ENCODE measurements around the gene IFNL4. TPM values are rescaled to one million over a fixed set of nuclear protein-coding genes. Genes with fewer than 3 reads are reported as not detected.

IFNL4 gene
- total and polyA plus RNA-seq, 2 of the 4 experiments (the other 2 are of a cell fraction), result not detected

- DNase-seq (no peak), ATAC-seq (ENCODE audit: low read depth) (no peak)
- no peak overlapping the region for H4K5ac ChIP-seq (ENCODE audit: low read depth, low read length)
- H3K79me1 ChIP-seq (ENCODE audit: low read depth in 1 of 2, low read length in 2 of 2), result no peaks in the 10 kb centered on the region
- no peak overlapping the region for H4K91ac ChIP-seq (ENCODE audit: insufficient read depth, low read depth, low read length)
- no peak overlapping the region for H4K8ac ChIP-seq (ENCODE audit: low read depth in 2 of 2, low read length in 2 of 2)
- intact Hi-C loops (cut with micrococcal nuclease) (loop anchor here (5.0 kb wide), 1 partner anchor 129 kb away; no protein-coding TSS in a partner anchor), dilution Hi-C loops (cut with HindIII; ENCODE audit: low sequenced_read_pairs, unreplicated experiment) (no loop called here), in situ Hi-C loops (cut with MboI; ENCODE audit: low sequenced_read_pairs) (no loop called here)
- no peak overlapping the region for H3K4ac ChIP-seq (ENCODE audit: low read depth, low read length)
- H2AFZ ChIP-seq (replicated peaks; ENCODE audit: low read length, poor library complexity), result no peak overlapping the region
- no peak overlapping the region for H2BK15ac ChIP-seq (ENCODE audit: low read depth, low read length)
- no peaks in the 10 kb centered on the region for H3K9me3 ChIP-seq (ENCODE audit: control insufficient read depth, insufficient read depth, low read length)
- H3K9me1 ChIP-seq (ENCODE audit: insufficient read depth, low read length), result no peaks in the 10 kb centered on the region
- H2BK120ac ChIP-seq (ENCODE audit: low read depth, low read length), result no peak overlapping the region
- no peak overlapping the region for H2AK5ac ChIP-seq (ENCODE audit: low read depth, low read length)
- H3K27me3 ChIP-seq (ENCODE audit: control insufficient read depth, insufficient read depth, low read length), result peaks cover 51% of the 10 kb centered on the region
- WGBS, 2 experiments (ENCODE audit: extremely low coverage in 2 of 2, insufficient read length in 1 of 2), result no CpG with 5 or more reads among the region's 5 CpGs
- no TSS peak for BruUV-seq (replicated peaks)
- no peak overlapping the region for H3K23ac ChIP-seq (ENCODE audit: low read depth, low read length)
- ChIA-PET POLR2A (ENCODE audit: unreplicated experiment) (no interaction called here), CTCF (no interaction called here)
- H3K4me2 ChIP-seq (ENCODE audit: low read depth, low read length), result no peak overlapping the region
- H3K14ac ChIP-seq (replicated peaks; ENCODE audit: low read depth, low read length), result no peak overlapping the region
- H2AK9ac ChIP-seq (replicated peaks; ENCODE audit: low read depth, low read length, poor library complexity), result no peak overlapping the region
- H2BK20ac ChIP-seq (ENCODE audit: low read depth, low read length), result no peak overlapping the region
- no peaks in the 10 kb centered on the region for H4K20me1 ChIP-seq (ENCODE audit: insufficient read depth, low read length)
- H3K4me3 ChIP-seq (ENCODE audit: insufficient read depth, low read depth, low read length), result no peak overlapping the region
- no peaks in the 10 kb centered on the region; the same call in 1 of the 2 replicates for H3K4me1 ChIP-seq (ENCODE audit: control insufficient read depth, insufficient read depth, low read length)
- no peak overlapping the region for H3K9ac ChIP-seq (ENCODE audit: low read depth, low read length)
- H3K27ac ChIP-seq (ENCODE audit: insufficient read depth, low read length), result no peak overlapping the region
- H3K18ac ChIP-seq (ENCODE audit: low read depth, low read length), result no peak overlapping the region
- TF ChIP-seq BHLHE40 (IDR thresholded peaks at IDR 0.05; ENCODE audit: low read depth, low read length) (no peak), SMC3 (IDR thresholded peaks at IDR 0.05; ENCODE audit: low read depth, low read length) (no peak), RFX5 (IDR thresholded peaks at IDR 0.05; ENCODE audit: low read depth, low read length) (no peak)
- H3K56ac ChIP-seq (ENCODE audit: extremely low read depth, insufficient read depth, low read length), result no peak overlapping the region
- H2BK5ac ChIP-seq (ENCODE audit: low read depth, low read length, poor library complexity, severe bottlenecking), result no peak overlapping the region
- H3K36me3 ChIP-seq (ENCODE audit: control insufficient read depth, insufficient read depth, low read length), result no peaks in the 10 kb centered on the region
These were observed 50.8 kb downstream of the IFNL4 start for GRCh38 chr19:39197808-39198207.

All from IMR-90 (cell line).